Smooth muscle cell of the coronary artery (primary cell): ENCODE results near the gene TRIM71. TPM values are rescaled to one million over a fixed set of nuclear protein-coding genes. Genes with fewer than 3 reads are reported as not detected.

ENCODE experiments used
- total RNA-seq: library from RNA; depleted of rRNA; stranded (reverse); fragments of >200 nt; gene quantifications from 2 replicates; pipeline ENCODE4 v1.2.3, GENCODE V29; 2014; ENCODE audit warnings: low replicate concordance

Gene TRIM71
- not detected in 2 replicates for total RNA-seq

DNA sequence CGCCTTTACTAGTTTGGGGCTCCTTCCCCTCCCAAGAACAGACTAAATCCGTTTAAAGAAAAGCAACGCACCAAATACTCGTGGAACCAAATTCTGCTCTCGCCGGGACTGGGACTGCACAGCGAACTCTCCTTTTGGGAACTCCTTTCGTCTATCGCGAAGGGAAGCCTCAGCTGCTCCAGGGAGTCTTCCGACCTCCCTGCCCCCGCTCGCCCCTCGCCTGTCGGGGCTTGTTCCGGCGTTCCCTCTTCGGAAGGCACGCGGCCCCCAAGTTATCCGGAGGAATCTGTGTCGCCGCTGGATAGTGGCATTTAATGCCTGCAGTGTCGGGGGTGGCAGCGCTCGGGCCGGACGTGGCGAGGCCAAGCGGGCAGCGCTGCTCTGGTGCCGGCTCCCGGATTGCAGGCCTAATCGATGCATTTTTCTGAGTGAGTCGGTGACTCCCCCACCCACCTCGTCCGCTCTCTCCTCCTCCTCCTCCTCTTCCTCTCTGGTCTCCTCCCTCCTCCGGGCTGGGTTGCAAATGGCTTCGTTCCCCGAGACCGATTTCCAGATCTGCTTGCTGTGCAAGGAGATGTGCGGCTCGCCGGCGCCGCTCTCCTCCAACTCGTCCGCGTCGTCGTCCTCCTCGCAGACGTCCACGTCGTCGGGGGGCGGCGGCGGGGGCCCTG, at the start of gene TRIM71:
Gene TRIM71, plus strand, starts transcription at position 440 of the 671 bp plus-strand sequence. Its CDS starts 84 bp downstream, at position 524.

Other genes starting within 250 kb of the TRIM71 start
- gene DYNC1LI1, start 247.1 kb upstream of the TRIM71 start, total RNA-seq, result 13.3 and 33.2 TPM in 2 replicates
- 18.1 and 24.6 TPM in 2 replicates for gene CNOT10, start 132.8 kb upstream of the TRIM71 start, total RNA-seq
- under 0.01 TPM in 1 of 2 replicates, not detected in the other for gene CCR4, start 133.6 kb downstream of the TRIM71 start, total RNA-seq